Erythroblast (primary cell): Measurements from ENCODE around the gene GLP2R.

ENCODE experiments used
- GATA1 ChIP-seq: IDR thresholded peaks from 2 replicates; pipeline ENCODE4 v1.6.1; 2011; ENCODE audit warnings: low read depth, mild to moderate bottlenecking, control low read depth, low read length, moderate library complexity
- POLR2A ChIP-seq: IDR thresholded peaks from 2 replicates; pipeline ENCODE4 v1.6.1; 2011; ENCODE audit warnings: mild to moderate bottlenecking, low read length

DNA sequence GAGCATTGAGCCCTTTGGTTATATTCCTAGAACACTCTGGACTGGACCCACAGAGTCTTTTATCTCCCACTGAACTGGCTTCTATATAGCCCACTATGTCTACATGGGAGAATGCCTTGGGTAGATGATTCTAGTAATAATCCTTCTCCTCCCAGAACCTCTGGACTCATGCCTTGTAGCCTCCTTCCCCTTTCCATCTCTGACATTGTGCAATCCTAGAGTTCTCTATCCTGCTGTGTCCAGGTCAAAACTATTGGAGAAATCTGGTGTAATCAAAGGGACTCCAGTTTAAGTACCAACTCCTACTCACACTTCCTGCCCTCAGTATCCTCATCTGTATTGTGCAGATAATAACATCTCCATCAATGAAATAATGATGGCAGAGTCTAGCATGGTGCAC, 70.2 kb downstream of the GLP2R start:
- TF ChIP-seq POLR2A (no peak), GATA1 (no peak)
